Endothelial cell of umbilical vein (primary cell): Measurements from ENCODE around the gene PLS1.

ENCODE experiments used
- CTCF ChIP-seq, 2 donors: IDR thresholded peaks; 1 replicate in 1 of 2; 2 replicates in 1 of 2; pipeline ENCODE4 v1.5.1; 2011; ENCODE audit warnings: low read length in 2 of 2, mild to moderate bottlenecking in 2 of 2, moderate library complexity in 2 of 2, control low read depth in 1 of 2, inconsistent platforms in 1 of 2, low read depth in 1 of 2; ENCODE audit not compliant: insufficient read depth in 1 of 2; ENCODE audit errors: extremely low read depth in 1 of 2
- EZH2 ChIP-seq: IDR thresholded peaks from 2 replicates; pipeline ENCODE4 v1.6.1; 2012; ENCODE audit warnings: borderline replicate concordance, low read depth, mild to moderate bottlenecking, moderate library complexity, low read length, inconsistent platforms; ENCODE audit not compliant: severe bottlenecking
- GATA2 ChIP-seq: IDR thresholded peaks from 2 replicates; pipeline ENCODE4 v1.7.0; 2011; ENCODE audit warnings: low read depth, mild to moderate bottlenecking, moderate library complexity, mixed read lengths, low read length; ENCODE audit not compliant: insufficient read length, insufficient read depth
- JUN ChIP-seq: IDR thresholded peaks from 2 replicates; pipeline ENCODE4 v1.6.1; 2011; ENCODE audit warnings: borderline replicate concordance, low read depth; ENCODE audit not compliant: insufficient read length, insufficient read depth
- MAX ChIP-seq: IDR thresholded peaks from 2 replicates; pipeline ENCODE4 v1.6.1; 2011; ENCODE audit not compliant: insufficient read depth, insufficient read length
- MYC ChIP-seq: IDR thresholded peaks from one replicate; pipeline ENCODE4 v1.6.1; 2011; ENCODE audit warnings: mild to moderate bottlenecking, low read depth, low read length
- POLR2A ChIP-seq: IDR thresholded peaks from 2 replicates; pipeline ENCODE4 v1.6.1; 2012; ENCODE audit warnings: low read depth, mild to moderate bottlenecking, control low read depth, low read length
- POLR2AphosphoS5 ChIP-seq: IDR thresholded peaks from 2 replicates; pipeline ENCODE4 v1.6.1; 2012; ENCODE audit warnings: low read depth, mild to moderate bottlenecking, control low read depth, low read length, moderate library complexity; ENCODE audit not compliant: insufficient read depth

GRCh38 chr3:142693136-142693853, 97.1 kb downstream of the PLS1 start:
- TF ChIP-seq POLR2AphosphoS5, result no peak
- TF ChIP-seq CTCF (IDR thresholded peaks at IDR 0.05; ENCODE audit: extremely low read depth in 1 of 2, insufficient read depth in 1 of 2, low read depth in 1 of 2, low read length in 2 of 2), result no peak
- TF ChIP-seq POLR2A, result no peak
- no peak for TF ChIP-seq MAX
- TF ChIP-seq JUN, result no peak
- TF ChIP-seq GATA2, result no peak
- no peak for TF ChIP-seq MYC
- no peak for TF ChIP-seq EZH2
